DOHH2 (cell line): ENCODE measurements around the gene ARHGAP20.

Experiments
- H3F3A ChIP-seq: fragments of 200-600 bp; sonication (generic), shearing (Covaris generic); 2 replicates; pipeline ENCODE4 v1.6.0; 2016; ENCODE audit warnings: antibody characterized with exemption, mild to moderate bottlenecking; ENCODE audit not compliant: control insufficient read depth, insufficient read depth
- H3K27ac ChIP-seq: fragments of 200-600 bp; sonication (generic); 2 replicates; pipeline ENCODE4 v1.5.1; 2014; ENCODE audit warnings: low read depth, mild to moderate bottlenecking, low read length, moderate library complexity
- H3K27me3 ChIP-seq: fragments of 200-600 bp; sonication (generic); 2 replicates; pipeline ENCODE4 v1.6.1; 2014; ENCODE audit warnings: mild to moderate bottlenecking, low read length, mixed read lengths; ENCODE audit not compliant: control insufficient read depth
- H3K36me3 ChIP-seq: fragments of 200-600 bp; sonication (generic); 2 replicates; pipeline ENCODE4 v1.6.1; 2014; ENCODE audit warnings: mild to moderate bottlenecking, low read length, moderate library complexity, mixed read lengths; ENCODE audit not compliant: control insufficient read depth
- H3K4me1 ChIP-seq: fragments of 200-600 bp; sonication (generic); 2 replicates; pipeline ENCODE4 v1.6.1; 2014; ENCODE audit warnings: mild to moderate bottlenecking, low read length, mixed read lengths; ENCODE audit not compliant: control insufficient read depth
- H3K4me2 ChIP-seq: fragments of 200-600 bp; sonication (generic); 2 replicates; pipeline ENCODE4 v1.6.0; 2014; ENCODE audit warnings: mild to moderate bottlenecking, low read length, moderate library complexity
- H3K4me3 ChIP-seq: fragments of 200-600 bp; sonication (generic); 2 replicates; pipeline ENCODE4 v1.5.1; 2014; ENCODE audit warnings: mild to moderate bottlenecking, low read length, mixed read lengths
- H3K79me2 ChIP-seq: fragments of 200-600 bp; sonication (generic); 2 replicates; pipeline ENCODE4 v1.6.1; 2014; ENCODE audit warnings: mild to moderate bottlenecking, low read length, mixed read lengths; ENCODE audit not compliant: control insufficient read depth
- H3K9me2 ChIP-seq: fragments of 200-600 bp; sonication (generic); replicated peaks from 2 replicates; pipeline ENCODE4 v1.6.1; 2014; ENCODE audit warnings: mild to moderate bottlenecking, low read length, mixed read lengths; ENCODE audit not compliant: control insufficient read depth
- H3K9me3 ChIP-seq: fragments of 200-600 bp; sonication (generic); 2 replicates; pipeline ENCODE4 v1.6.1; 2014; ENCODE audit warnings: antibody characterized with exemption, low read length, mixed read lengths; ENCODE audit not compliant: control insufficient read depth, insufficient read depth
- H4K20me1 ChIP-seq: fragments of 200-600 bp; sonication (generic); 2 replicates; pipeline ENCODE4 v1.6.0; 2014; ENCODE audit warnings: low read depth, mild to moderate bottlenecking, antibody characterized with exemption, low read length, moderate library complexity; ENCODE audit not compliant: control insufficient read depth, insufficient read depth
- EZH2phosphoT487 ChIP-seq: fragments of 200-600 bp; sonication (generic); IDR thresholded peaks from 2 replicates; pipeline ENCODE4 v1.6.1; 2017; ENCODE audit warnings: borderline replicate concordance, mild to moderate bottlenecking, antibody characterized with exemption, low read length, moderate library complexity, mixed read lengths
- TF ChIP-seq, protein P1 (sequence below): fragments of 200-600 bp; sonication (generic); IDR thresholded peaks from one replicate; pipeline ENCODE4 v1.5.1; 2014; ENCODE audit warnings: antibody characterized with exemption, mild to moderate bottlenecking, low read depth, low read length; ENCODE audit not compliant: poor library complexity, severe bottlenecking

Gene ARHGAP20

DNA sequence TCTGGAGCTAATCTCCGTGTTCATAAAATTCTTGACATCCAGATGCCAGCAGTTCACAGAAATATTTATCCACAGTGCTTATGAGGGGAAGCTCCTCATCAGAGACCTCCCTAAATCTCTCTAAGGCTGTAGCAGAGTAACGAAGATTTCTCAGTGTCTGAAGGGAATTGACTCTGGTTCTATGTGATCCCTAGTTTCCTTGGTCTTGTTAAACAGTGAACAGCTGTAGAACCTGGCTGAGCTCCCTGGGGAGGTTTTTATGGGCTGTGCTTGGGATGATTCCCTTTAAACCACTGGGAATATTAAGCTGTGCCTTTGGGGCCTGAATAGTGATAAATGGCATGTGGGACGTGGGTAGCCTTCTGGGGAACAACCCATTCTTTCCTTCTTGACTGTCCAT, 43.7 kb upstream of the ARHGAP20 start:
- H3F3A ChIP-seq = no peaks in the 10 kb centered on the region
- no peaks in the 10 kb centered on the region for H3K79me2 ChIP-seq
- H3K4me1 ChIP-seq = no peaks in the 10 kb centered on the region
- no peak overlapping the region for H3K4me3 ChIP-seq
- no peak overlapping the region for H3K4me2 ChIP-seq
- TF ChIP-seq, protein P1, sequence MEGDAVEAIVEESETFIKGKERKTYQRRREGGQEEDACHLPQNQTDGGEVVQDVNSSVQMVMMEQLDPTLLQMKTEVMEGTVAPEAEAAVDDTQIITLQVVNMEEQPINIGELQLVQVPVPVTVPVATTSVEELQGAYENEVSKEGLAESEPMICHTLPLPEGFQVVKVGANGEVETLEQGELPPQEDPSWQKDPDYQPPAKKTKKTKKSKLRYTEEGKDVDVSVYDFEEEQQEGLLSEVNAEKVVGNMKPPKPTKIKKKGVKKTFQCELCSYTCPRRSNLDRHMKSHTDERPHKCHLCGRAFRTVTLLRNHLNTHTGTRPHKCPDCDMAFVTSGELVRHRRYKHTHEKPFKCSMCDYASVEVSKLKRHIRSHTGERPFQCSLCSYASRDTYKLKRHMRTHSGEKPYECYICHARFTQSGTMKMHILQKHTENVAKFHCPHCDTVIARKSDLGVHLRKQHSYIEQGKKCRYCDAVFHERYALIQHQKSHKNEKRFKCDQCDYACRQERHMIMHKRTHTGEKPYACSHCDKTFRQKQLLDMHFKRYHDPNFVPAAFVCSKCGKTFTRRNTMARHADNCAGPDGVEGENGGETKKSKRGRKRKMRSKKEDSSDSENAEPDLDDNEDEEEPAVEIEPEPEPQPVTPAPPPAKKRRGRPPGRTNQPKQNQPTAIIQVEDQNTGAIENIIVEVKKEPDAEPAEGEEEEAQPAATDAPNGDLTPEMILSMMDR = no peak
- no peak for TF ChIP-seq EZH2phosphoT487
- no peaks in the 10 kb centered on the region for H3K9me3 ChIP-seq
- no peaks in the 10 kb centered on the region for H3K9me2 ChIP-seq
- no peaks in the 10 kb centered on the region for H4K20me1 ChIP-seq
- no peaks in the 10 kb centered on the region for H3K27me3 ChIP-seq
- no peaks in the 10 kb centered on the region for H3K36me3 ChIP-seq
- no peak overlapping the region for H3K27ac ChIP-seq

DNA sequence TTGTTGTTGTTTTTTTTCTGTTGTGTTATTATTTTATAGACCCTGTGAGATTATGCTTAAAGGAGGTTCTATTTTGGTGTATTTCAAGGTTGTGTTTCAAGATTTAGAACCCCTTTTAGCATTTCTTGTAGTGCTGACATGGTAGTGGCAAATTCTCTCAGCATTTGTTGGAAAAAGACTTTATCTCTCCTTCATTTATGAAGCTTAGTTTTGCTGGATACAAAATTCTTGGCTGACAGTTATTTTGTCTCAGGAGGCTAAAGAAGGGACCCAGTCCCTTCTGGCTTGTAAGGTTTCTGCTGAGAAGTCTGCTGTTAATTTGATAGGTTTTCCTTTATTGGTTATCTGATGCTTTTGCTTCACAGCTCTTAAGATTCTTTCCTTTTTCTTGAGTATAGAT, 40.7 kb upstream of the ARHGAP20 start:
- Histone ChIP-seq H3K27ac (no peak overlapping the region), H3K4me1 (no peaks in the 10 kb centered on the region), H3K79me2 (no peaks in the 10 kb centered on the region), H3K4me2 (no peak overlapping the region), H3F3A (no peaks in the 10 kb centered on the region), H3K9me3 (no peaks in the 10 kb centered on the region), H3K9me2 (no peaks in the 10 kb centered on the region), H4K20me1 (no peaks in the 10 kb centered on the region), H3K36me3 (no peaks in the 10 kb centered on the region), H3K27me3 (no peaks in the 10 kb centered on the region), H3K4me3 (no peak overlapping the region)
- TF ChIP-seq, protein P1 = no peak
- no peak for TF ChIP-seq EZH2phosphoT487

DNA sequence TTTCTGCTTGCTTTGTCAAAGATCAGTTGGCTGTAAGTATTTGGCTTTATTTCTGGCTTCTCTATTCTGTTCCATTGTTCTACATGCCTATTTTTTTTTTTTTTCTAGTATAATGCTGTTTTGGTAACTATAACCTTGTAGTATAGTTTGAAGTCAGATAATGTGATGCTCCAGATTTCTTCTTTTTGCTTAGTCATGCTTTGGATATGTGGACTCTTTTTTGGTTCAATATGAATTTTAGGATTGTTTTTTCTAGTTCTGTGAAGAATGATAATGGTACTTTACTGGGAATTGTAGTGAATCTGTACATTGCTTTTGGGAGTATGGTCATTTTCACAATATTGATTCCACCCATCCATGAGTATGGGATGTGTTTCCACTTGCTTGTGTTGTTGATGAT, 37.9 kb upstream of the ARHGAP20 start:
- Histone ChIP-seq H3K9me3 (no peaks in the 10 kb centered on the region), H3K27ac (no peak overlapping the region), H3K4me3 (no peak overlapping the region), H4K20me1 (no peaks in the 10 kb centered on the region), H3F3A (no peaks in the 10 kb centered on the region), H3K9me2 (no peaks in the 10 kb centered on the region), H3K27me3 (no peaks in the 10 kb centered on the region), H3K4me2 (no peak overlapping the region), H3K36me3 (no peaks in the 10 kb centered on the region), H3K79me2 (no peaks in the 10 kb centered on the region), H3K4me1 (no peaks in the 10 kb centered on the region)
- TF ChIP-seq, protein P1 = no peak
- TF ChIP-seq EZH2phosphoT487 = no peak

DNA sequence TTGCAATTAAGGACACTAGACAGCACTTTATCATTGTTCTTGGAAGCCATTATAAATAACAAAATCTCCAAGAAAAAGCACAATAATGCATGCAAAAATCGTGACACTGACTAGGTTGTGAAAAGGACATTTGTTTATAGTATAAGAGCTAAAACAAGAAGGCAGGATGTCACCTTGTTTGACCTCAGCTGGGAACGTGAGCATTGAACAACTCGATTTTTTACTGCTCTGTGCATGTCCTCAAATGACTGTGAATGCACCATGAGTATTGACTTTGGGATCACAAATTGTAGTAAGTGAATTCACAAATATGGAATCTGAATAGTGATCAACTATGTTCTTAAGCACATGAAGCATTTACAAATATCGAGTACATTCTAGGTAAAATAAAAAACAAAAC, 35.3 kb upstream of the ARHGAP20 start:
- Histone ChIP-seq H3K36me3 (no peaks in the 10 kb centered on the region), H3K9me3 (no peaks in the 10 kb centered on the region), H3K9me2 (no peaks in the 10 kb centered on the region)

More for the DNA sequence above, 35.3 kb upstream of the ARHGAP20 start:
- no peaks in the 10 kb centered on the region for H4K20me1 ChIP-seq
- H3K27ac ChIP-seq = no peak overlapping the region
- H3F3A ChIP-seq = no peaks in the 10 kb centered on the region
- H3K27me3 ChIP-seq = no peaks in the 10 kb centered on the region
- no peaks in the 10 kb centered on the region for H3K4me1 ChIP-seq
- H3K4me2 ChIP-seq = no peak overlapping the region
- no peaks in the 10 kb centered on the region for H3K79me2 ChIP-seq
- no peak overlapping the region for H3K4me3 ChIP-seq
- no peak for TF ChIP-seq EZH2phosphoT487
- TF ChIP-seq, protein P1 = no peak
